SHP77 (cell line): ENCODE data around the gene NCKAP5.
A peak's percentile ranks its signal among the peaks of the same experiment; 100 is the strongest.

Experiments used
- DNase-seq, 2 experiments: peaks; one replicate each; lab custom pipeline; 2025; lab: John Stamatoyannopoulos, UW

The NCKAP5 gene

GRCh38 chr2:132665401-132666140, 902.7 kb downstream of the NCKAP5 start:
- DNase-seq, result no peak

- no peak for DNase-seq
Observed at GRCh38 chr2:132664096-132664495, 904.2 kb downstream of the NCKAP5 start.

- no peak for DNase-seq
Observed at GRCh38 chr2:132662732-132663131, 905.5 kb downstream of the NCKAP5 start.

- DNase-seq, result no peak
Observed at GRCh38 chr2:132659331-132659730, 908.9 kb downstream of the NCKAP5 start.

- DNase-seq, result no peak
Observed at GRCh38 chr2:132656266-132656975, 911.8 kb downstream of the NCKAP5 start.

GRCh38 chr2:132654968-132655367, 913.3 kb downstream of the NCKAP5 start:
- DNase-seq, result no peak

- DNase-seq, result no peak
Observed at GRCh38 chr2:132654335-132654734, 913.9 kb downstream of the NCKAP5 start.

GRCh38 chr2:132652474-132652873, 915.8 kb downstream of the NCKAP5 start:
- DNase-seq, result no peak

GRCh38 chr2:132651115-132652045, 916.9 kb downstream of the NCKAP5 start:
- peak in 1 of 2 experiments; percentile 27 for DNase-seq

GRCh38 chr2:132646540-132647108, 921.6 kb downstream of the NCKAP5 start:
- no peak for DNase-seq

- no peak for DNase-seq
Observed at GRCh38 chr2:132645722-132646539, 922.3 kb downstream of the NCKAP5 start.

- no peak for DNase-seq
Observed at GRCh38 chr2:132645176-132645575, 923.1 kb downstream of the NCKAP5 start.

GRCh38 chr2:132642415-132642814, 925.8 kb downstream of the NCKAP5 start:
- DNase-seq, result no peak

GRCh38 chr2:132641819-132642218, 926.4 kb downstream of the NCKAP5 start:
- no peak for DNase-seq

GRCh38 chr2:132640116-132640515, 928.1 kb downstream of the NCKAP5 start:
- DNase-seq, result no peak

- no peak for DNase-seq
Observed at GRCh38 chr2:132638313-132639040, 929.8 kb downstream of the NCKAP5 start.

GRCh38 chr2:132636346-132636745, 931.9 kb downstream of the NCKAP5 start:
- no peak for DNase-seq

GRCh38 chr2:132633635-132634034, 934.6 kb downstream of the NCKAP5 start:
- no peak for DNase-seq

GRCh38 chr2:132632000-132632649, 936.1 kb downstream of the NCKAP5 start:
- no peak for DNase-seq

GRCh38 chr2:132627536-132627935, 940.7 kb downstream of the NCKAP5 start:
- no peak for DNase-seq
